NCI-H446 treated with DMSO at 0.1 percent for 48 hours (cell line): Measurements from ENCODE around the gene PTDSS2.

Experiments
- DNase-seq: peaks from one replicate; lab custom pipeline; 2025; lab: John Stamatoyannopoulos, UW

The PTDSS2 gene

DNA sequence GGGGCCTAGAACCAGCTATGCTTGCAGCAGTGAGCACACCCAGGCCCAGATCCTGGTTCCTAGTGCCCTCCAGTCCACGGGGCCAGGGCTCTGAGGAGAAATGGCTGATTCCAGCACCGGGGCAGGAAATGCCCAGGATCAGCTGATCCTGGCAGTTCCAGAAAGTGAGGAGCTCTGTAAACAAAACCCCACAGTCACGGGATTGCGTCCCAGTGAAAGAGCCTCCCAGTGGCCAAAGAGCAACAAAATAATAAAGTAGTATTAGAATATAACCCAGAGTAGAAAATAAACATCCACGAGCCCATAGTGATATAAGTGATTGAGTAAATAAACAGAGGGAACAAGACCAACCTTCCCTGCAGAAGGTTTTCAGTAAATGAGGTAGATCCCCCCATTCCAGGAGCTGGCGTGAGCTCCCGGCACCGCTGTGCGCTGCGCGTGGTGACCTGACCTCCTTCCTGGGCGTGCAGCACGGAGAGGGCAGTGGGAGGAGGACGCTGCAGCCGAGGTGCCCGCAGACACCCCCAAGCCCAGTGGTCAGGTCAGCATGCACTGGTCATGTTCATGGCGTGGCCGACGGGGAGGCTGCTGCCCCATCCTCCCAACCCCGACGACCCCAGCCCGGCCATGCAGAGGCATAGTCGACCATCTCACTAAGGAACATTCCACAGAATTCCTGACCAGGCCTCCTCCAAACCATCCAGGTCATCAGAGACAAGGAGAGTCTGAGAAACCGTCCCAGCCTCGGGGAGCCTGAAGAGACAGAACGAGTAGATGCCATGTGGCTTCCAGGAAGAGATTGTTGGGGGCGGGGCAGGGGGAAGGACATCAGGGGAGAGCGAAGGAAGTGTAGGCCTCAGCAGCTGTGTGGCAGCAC lies 19.8 kb downstream of the PTDSS2 start:
- no peak for DNase-seq

DNA sequence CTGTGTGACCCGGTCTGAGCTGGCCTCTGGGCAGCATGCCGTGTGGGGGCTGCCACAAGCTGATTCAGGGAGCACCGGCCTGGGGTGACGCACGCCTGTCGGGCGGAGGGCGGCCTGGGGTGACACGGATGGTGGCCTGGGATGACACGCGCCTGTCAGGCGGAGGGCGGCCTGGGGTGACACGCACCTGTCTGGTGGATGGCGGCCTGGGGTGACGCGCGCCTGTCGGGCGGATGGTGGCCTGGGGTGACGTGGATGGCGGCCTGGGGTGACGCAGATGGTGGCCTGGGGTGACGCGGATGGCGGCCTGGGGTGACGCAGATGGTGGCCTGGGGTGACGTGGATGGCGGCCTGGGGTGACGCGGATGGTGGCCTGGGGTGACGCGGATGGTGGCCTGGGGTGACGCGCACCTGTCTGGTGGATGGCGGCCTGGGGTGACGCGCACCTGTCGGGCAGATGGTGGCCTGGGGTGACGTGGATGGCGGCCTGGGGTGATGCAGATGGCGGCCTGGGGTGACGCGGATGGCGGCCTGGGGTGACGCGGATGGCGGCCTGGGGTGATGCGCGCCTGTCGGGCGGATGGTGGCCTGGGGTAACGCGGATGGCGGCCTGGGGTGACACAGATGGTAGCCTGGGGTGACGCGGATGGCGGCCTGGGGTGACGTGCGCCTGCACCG lies 21.5 kb downstream of the PTDSS2 start:
- no peak for DNase-seq

DNA sequence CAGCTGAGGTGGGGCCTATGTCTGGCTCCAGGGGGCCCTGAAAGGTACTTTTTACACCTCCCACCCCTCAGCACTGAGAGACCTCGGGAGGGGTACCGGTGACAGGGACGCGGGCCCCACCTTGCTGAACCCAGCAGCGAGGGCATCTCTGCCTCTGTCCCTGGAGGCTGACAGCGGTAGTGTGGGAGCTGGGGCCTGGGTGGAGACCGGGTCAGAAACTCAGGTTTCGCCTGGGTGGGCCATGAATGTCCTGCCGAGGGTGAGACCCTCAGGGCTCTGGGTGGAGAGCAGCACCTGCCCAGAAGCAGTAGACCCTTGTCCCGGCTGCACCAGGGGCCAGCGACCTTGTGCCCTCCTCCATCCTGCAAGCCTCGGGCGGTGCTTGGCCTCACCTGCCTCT lies 22.2 kb downstream of the PTDSS2 start:
- no peak for DNase-seq

DNA sequence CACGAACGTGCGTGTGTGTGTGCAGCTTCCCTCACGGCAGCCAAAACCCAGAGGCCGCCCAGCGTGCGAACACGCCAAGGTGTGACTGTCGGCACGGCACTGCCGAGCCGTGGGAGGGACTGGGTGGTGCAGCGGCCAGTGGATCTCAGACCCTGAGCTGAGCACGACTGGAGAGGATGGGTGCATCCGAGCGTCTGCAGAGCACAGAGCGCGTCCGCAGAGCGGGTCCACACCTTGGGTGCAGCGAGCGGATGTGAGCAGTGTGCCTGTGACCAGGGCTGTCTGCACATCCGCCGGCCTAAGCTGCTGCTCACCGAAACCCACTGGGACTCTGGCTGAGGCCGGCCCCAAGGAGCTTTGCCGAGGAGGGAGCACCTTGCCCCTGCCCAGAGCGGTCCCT lies 22.7 kb downstream of the PTDSS2 start:
- DNase-seq: no peak

DNA sequence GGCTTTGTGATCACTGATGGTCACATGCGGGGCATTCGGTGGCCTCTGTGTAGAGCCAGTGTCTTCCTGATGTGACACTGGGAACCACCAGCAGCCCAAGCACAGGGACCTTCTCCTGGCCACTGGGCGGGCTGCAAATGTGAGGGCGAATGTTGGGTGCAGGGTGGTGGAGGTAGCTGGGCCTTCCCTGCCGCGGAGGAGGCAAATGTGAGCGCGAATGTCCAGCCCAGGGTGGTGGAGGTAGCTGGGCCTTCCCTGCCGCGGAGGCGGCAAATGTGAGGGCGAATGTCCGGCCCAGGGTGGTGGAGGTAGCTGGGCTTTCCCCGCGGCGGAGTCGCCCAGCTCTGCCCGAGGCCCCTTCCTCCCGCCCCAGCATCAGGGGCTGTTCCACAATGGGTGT lies 23.3 kb downstream of the PTDSS2 start:
- DNase-seq: no peak

DNA sequence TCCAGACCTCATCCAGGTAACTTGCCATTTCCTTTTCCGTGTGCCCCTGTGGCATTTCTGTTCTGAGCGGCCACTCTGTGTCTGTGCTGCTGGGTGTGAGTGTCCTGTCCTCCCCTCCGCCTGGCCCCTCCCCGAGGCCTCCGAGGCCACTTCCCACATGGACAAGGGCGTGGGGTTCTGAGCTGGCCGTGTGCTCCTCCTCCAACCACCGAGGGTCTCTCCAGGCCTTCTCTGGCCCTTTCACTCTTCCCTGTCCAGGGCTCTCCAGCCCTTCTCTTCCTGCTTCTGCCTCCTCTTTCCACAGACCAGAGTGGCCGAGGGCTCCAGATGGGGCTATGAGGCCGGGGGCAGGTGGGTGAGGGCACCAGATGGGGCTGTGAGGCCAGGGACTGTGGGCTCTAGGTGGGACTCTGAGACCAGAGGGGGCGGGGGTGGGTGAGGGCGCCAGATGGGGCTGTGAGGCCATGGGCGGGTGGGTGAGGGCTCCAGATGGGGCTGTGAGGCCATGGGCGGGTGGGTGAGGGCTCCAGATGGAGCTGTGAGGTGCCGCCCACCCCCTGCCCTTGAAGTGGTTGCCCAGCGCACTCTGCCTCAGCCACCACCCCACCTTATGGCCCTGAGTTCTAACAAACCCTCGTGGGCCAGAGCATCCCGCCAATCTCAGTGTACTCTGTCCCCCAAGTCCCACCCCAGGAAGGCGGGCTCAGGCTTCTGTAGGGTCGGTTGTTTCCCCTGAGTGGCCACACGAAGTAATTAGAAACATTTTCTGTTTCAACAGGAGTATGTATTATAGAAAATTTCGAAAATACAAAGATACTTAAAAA lies 24.1 kb downstream of the PTDSS2 start:
- DNase-seq: no peak

DNA sequence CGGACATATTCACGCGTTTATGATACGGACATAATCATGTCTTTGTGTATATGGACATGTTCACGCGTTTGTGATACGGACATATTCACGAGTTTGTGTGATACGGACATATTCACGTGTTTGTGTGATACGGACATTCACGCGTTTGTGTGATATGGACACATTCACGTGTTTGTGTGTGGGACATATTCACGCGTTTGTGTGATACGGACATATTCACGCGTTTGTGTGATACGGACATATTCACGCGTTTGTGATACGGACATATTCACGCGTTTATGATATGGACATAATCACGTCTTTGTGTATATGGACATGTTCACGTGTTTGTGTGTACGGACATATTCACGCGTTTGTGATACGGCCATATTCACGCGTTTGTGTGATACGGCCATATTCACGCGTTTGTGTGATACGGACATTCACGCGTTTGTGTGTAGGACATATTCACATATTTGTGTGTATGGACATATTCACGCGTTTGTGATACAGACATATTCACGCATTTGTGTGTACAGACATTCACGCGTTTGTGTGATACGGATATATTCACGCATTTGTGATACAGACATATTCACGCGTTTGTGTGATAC lies 24.9 kb downstream of the PTDSS2 start:
- DNase-seq: no peak

DNA sequence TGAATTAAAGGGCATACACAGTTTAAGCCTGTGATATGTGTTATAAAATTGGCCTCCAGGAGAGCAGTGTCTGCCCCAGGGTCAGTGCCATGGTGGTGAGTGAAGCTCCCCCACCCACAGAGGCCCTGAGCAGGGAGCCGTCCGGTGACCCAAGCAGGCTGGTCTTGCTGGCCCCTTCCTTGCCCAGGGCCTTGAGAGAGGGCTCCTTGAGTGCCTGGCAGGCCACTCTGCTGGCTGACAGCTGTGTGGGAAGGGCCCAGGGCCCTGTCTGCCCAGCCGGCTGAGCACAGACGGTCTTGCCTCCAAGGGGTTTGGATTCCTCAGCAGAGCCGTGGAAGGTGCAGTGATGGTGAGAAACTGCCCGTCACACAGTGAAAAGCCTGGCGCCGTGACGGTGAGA lies 25.9 kb downstream of the PTDSS2 start:
- DNase-seq: no peak

DNA sequence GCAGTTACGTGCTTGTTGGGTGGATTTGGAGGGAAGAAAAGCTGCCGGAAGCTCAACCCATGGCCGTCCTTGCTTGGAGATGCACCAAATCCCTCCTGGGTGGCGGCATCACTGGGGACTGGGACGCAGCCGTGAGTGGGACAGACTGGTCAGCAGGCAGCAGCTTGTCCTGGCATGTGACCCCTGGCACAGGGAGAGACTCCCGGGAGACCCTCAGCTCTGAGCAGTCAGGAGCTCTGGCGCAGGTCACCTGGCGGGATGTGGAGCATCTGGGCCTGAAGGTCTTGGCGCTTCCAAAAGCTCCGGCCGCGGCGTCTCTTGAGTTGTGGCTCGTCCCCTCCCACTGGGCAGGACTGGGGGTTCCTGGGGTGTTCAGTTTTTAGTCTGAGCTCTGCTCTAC lies 26.3 kb downstream of the PTDSS2 start:
- no peak for DNase-seq

DNA sequence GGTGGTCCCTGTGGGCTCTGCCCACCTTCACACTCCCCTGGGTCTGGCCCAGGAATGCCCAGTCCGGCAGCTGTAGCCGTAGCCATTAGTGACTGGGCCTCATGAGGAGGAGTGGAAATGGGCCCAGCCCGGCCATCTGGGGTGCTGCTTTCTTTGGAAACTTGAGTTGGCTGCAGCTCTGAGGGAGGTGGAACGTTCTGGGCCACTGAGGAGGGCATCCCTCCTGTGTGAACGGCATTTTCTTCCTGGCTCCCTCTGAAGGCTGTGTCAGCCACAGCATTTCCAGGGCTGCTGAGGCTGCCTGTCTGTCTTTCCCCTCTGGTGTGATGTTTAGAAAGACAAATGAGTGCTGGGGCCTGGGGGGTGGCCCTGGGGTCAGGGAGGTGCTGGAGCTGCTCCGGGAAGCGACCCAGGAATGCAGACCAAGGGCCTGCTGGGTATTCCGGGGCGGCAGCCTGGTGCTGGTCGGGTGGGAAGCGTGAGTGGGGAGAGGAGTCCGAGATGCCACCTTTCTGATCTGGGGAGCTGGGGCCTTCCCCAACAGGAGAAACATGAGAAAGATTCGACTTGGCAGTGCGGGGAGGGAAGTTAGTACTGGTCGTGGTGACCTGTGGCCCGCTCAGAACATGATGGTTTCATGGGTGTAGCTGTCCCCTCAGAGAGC lies 27.1 kb downstream of the PTDSS2 start:
- no peak for DNase-seq

DNA sequence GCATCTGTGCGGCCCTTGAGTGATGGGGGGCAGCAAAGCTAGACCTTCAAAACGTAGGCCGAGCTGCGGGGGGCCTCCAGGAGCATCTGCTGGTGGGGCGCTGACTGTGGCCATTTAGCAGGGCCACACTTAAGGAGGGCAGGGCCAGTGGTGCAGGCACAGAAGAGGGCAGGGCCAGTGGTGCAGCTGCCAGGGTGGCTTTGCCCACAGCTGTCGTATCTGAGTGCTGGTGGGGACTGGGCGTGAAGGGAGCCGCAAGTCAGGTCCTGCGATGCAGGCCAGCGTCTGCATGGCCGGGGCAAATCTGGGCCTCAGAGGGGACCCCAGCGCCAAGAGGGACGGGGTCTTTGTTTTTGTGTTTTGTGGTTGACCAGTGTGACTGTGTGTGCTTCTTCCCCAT lies 29.2 kb downstream of the PTDSS2 start:
- DNase-seq: no peak

DNA sequence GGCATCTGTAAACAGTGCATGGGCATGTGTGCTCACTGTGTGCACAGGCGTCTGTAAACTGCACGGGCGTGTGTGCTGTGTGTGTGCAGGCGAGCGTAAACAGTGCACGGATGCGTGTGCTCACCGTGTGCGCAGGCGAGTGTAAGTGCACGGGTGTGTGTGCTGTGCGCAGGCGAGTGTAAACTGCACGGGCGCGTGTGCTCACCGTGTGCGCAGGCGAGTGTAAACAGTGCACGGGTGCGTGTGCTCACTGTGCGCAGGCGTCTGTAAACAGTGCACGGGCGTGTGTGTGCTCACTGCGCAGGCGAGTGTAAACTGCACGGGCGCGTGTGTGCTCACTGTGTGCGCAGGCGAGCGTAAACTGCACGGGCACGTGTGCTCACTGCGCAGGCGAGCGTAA lies 34.5 kb downstream of the PTDSS2 start:
- no peak for DNase-seq

DNA sequence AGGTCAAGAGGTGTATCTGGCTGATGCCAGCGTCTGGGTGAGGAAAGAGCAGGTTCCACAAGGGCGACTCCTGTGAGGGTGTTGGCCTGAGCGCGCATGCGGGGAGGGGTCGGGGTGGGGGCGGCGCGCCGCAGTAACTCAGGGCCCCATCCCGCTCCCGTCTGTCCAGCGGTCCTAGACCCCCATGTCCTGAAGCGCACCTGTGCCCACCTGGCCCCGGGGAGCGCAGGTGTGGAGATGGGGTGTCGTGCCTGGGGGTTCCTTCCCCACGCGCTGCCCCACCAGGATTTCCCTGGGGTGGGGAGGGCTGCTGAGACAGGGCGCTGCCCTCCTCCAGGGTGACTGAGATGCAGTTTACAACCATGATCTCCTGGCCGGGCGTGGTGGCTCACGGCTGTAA lies 36.1 kb downstream of the PTDSS2 start:
- DNase-seq: no peak

DNA sequence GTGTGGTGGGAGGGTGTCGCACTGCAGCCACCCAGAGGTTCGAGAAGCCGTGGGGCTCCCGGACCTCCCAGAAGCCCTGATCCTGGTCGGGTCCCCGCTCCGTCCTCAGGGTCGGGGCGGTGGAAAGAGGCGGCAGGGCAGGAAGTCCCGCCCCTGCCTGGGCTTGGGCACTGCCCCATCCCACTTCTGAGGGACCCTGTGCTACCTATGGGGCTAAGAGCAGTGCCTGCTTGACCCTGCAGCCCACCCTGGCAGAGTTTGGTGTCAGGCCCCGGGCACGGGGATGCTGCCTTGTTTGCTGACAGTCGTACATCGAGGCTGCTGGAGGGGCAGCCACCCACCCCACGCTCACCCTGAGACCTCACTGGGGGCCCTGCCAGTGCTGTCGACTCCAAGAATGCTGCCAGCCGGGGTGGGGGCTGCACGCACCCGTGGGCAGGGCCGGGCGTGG lies 37.5 kb downstream of the PTDSS2 start:
- no peak for DNase-seq

DNA sequence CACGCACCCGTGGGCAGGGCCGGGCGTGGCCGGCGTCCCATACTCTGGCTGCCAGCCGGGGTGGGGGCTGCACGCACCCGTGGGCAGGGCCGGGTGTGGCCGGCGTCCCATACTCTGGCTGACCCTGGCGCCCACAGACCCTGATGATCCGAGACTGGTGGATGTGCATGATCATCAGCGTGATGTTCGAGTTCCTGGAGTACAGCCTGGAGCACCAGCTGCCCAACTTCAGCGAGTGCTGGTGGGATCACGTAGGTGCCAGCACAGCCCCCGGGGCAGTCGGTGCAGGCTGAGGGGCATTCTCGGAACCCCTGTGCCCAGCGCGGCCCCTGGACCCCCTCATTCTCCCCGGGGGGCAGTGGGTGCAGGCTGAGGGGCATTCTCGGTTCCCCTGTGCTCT lies 38.0 kb downstream of the PTDSS2 start:
- DNase-seq: no peak

DNA sequence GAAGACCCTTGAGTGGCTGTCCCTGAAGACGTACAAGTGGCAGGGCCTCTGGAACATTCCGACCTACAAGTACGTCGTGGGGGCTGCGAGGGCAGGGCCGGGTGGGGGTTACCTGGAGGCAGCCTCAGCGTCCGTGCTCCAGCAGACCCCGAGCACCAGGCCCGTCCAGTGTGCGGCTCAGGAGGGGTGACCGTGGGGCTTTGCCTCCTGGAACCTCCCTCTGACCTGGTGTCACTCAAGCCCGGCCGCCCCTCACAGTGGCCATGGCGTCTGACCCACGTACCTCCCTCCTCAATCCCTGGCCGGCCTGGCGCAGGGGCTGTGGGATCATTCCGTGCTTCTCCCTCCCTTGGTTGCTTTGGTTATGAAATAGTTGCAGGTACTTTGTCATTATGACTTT lies 38.5 kb downstream of the PTDSS2 start:
- DNase-seq: no peak

DNA sequence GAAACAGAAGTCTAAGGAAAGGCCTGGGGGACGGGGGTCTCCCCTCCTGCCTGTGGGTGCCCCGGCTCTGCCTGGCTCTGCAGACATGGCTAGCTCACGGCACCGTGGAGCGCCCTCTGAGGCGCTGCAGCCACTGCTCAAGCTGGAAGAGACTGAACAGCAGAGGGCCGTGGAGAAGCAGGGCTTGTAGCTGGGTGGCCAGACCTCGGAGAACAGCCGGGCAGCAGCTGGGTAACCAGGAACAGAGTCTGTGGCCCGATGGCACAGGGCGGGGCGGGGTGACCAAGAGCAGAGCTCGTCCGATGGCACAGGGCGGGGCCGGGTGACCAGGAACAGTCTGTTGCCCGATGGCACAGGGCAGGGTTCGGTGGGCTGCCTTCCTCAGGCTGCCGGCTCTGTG lies 38.9 kb downstream of the PTDSS2 start:
- DNase-seq: no peak

DNA sequence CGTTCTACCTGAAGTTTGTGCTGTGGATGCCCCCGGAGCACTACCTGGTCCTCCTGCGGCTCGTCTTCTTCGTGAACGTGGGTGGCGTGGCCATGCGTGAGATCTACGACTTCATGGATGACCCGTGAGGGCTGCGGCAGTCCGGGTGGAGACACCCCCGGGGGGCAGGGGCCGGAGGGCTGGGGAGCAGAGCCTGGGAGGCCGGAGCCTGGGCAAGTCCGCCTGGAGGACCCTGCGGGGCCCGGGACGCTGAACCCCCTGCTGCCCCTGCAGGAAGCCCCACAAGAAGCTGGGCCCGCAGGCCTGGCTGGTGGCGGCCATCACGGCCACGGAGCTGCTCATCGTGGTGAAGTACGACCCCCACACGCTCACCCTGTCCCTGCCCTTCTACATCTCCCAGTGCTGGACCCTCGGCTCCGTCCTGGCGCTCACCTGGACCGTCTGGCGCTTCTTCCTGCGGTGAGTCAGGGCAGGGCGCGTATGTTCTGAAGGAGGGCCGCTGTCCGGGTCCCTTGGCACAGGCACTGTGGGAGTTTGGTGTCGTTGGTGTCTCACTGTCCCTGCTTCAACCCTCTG lies 39.6 kb downstream of the PTDSS2 start:
- no peak for DNase-seq

DNA sequence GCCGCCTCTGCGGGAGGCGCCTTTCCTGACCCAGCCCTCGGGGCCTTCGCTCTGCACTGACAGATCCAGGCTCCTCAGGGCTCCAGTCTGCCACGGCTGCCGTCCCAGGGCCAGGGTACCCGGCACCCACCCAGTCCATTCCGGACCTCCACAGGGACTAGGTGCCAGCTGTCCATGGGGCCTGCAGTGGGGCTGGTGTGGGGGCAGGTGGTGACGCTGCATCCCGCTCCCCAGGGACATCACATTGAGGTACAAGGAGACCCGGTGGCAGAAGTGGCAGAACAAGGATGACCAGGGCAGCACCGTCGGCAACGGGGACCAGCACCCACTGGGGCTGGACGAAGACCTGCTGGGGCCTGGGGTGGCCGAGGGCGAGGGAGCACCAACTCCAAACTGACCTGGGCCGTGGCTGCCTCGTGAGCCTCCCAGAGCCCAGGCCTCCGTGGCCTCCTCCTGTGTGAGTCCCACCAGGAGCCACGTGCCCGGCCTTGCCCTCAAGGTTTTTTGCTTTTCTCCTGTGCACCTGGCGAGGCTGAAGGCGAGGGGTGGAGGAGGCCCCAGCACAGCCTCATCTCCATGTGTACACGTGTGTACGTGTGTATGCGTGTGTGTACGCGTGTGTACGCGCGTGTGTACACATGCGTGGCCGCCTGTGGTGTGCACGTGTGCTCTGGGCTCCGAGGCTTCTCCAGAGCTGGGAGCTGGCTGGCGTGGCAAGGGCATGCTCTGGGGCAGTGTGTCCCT lies 40.3 kb downstream of the PTDSS2 start:
- no peak for DNase-seq

DNA sequence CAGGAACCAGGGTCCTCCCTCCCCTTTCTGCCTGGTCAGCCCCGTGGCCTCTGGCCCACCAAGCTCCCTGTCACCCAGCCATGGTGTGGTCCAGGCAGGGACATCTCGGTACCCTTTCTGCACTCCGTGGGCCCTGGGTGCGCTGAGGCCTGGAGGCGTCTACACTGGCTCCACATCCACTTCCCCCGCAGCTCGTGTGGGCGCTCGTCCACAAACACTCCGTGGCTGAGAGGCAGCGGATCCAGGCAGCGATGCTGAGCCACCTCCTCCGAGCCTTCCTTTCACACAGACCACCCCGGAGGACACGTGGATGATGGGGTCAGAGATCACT lies 40.8 kb downstream of the PTDSS2 start:
- no peak for DNase-seq

DNA sequence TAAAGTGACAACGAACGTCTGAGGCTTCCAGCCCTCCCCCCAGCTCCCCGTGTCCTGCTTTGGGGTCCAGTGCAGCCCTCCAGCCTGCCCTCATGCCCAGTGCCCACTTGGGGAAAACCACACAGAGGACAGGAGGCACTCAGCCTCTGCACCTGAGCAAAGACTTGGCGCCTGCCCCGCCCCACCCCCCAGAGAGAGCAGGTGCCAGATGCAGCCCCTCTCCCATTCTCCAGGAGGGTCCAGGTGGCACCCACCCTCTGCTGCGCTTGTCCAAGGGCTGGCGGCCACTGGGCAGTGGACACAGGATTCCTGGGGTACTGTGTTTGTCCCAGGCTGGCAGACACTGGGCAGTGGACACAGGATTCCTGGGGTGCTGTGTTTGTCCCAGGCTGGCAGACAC lies 41.3 kb downstream of the PTDSS2 start:
- no peak for DNase-seq
